Limb (tissue), 2 donors: ENCODE results near the gene SYT17.

Source experiments
- DNase-seq, 2 donors: peaks; one replicate each; pipeline ENCODE4 v3.0.0-alpha.2; 2016; ENCODE audit errors: extremely low spot score in 2 of 2

SYT17 gene

GRCh38 chr16:19167710-19168370 lies at the start of gene SYT17:
SYT17 (plus strand) TSS chr16:19168240; CDS start chr16:19168647, 407 bp downstream.
- DNase-seq: peak; percentile 50 to 78

- DNase-seq: no peak
Observed at GRCh38 chr16:19118938-19119431, 49.1 kb upstream of the SYT17 start.

GRCh38 chr16:19119564-19119963 lies 48.5 kb upstream of the SYT17 start:
- no peak for DNase-seq

- no peak for DNase-seq
Observed at GRCh38 chr16:19123535-19124178, 44.4 kb upstream of the SYT17 start.

- no peak for DNase-seq
Observed at GRCh38 chr16:19126300-19126699, 41.7 kb upstream of the SYT17 start.

- DNase-seq: no peak
Observed at GRCh38 chr16:19127205-19127604, 40.8 kb upstream of the SYT17 start.

- DNase-seq: no peak
Observed at GRCh38 chr16:19127674-19128131, 40.3 kb upstream of the SYT17 start.

GRCh38 chr16:19128454-19129200 lies 39.4 kb upstream of the SYT17 start:
- DNase-seq: no peak

GRCh38 chr16:19130385-19130784 lies 37.7 kb upstream of the SYT17 start:
- no peak for DNase-seq

- DNase-seq: peak in 1 of 2 donors; percentile 71
Observed at GRCh38 chr16:19130852-19131824, 36.9 kb upstream of the SYT17 start.

- DNase-seq: no peak
Observed at GRCh38 chr16:19131825-19132218, 36.2 kb upstream of the SYT17 start.

GRCh38 chr16:19132255-19132654 lies 35.8 kb upstream of the SYT17 start:
- no peak for DNase-seq

- no peak for DNase-seq
Observed at GRCh38 chr16:19132898-19133297, 35.1 kb upstream of the SYT17 start.

- no peak for DNase-seq
Observed at GRCh38 chr16:19133600-19133999, 34.4 kb upstream of the SYT17 start.

- no peak for DNase-seq
Observed at GRCh38 chr16:19135201-19135842, 32.7 kb upstream of the SYT17 start.

GRCh38 chr16:19135896-19136438 lies 32.1 kb upstream of the SYT17 start:
- no peak for DNase-seq

- no peak for DNase-seq
Observed at GRCh38 chr16:19136549-19137196, 31.4 kb upstream of the SYT17 start.

GRCh38 chr16:19137201-19138128 lies 30.6 kb upstream of the SYT17 start:
- no peak for DNase-seq

- DNase-seq: no peak
Observed at GRCh38 chr16:19138601-19139000, 29.4 kb upstream of the SYT17 start.
